Astrocyte (in vitro differentiated cells and primary cell): ENCODE data around the gene RRP1.

Source experiments
- CTCF ChIP-seq: IDR thresholded peaks from 2 replicates; pipeline ENCODE4 v1.5.1; 2011; ENCODE audit warnings: low read depth, mild to moderate bottlenecking, inconsistent platforms, low read length, moderate library complexity; ENCODE audit not compliant: insufficient read depth
- EZH2 ChIP-seq: IDR thresholded peaks from 2 replicates; pipeline ENCODE4 v1.6.1; 2012; ENCODE audit warnings: mild to moderate bottlenecking, low read length, inconsistent platforms; ENCODE audit not compliant: insufficient read depth

- no peak for TF ChIP-seq EZH2
- no peak for TF ChIP-seq CTCF
Measured at GRCh38 chr21:43812139-43812821, 22.9 kb downstream of the RRP1 start.
